Aorta (tissue), 5 donors: ENCODE results near the gene CCDC81. TPM values are rescaled to one million over a fixed set of nuclear protein-coding genes. Genes with fewer than 3 reads are reported as not detected.

Source experiments
- ATAC-seq: fragments of 200-7000 bp; cut with Tn5 transposase; one replicate; pipeline ENCODE4 v1.9.1; 2022; ENCODE audit warnings: moderate library complexity; ENCODE audit not compliant: low FRiP score
- DNase-seq, 2 donors: peaks; one replicate each; pipeline ENCODE4 v3.0.0-alpha.2; 2020
- H3K27ac ChIP-seq, 2 donors: one replicate each; pipeline ENCODE4 v1.5.1; 2013; ENCODE audit warnings: low read length in 2 of 2, mild to moderate bottlenecking in 2 of 2, moderate library complexity in 2 of 2, control low read depth in 1 of 2, inconsistent platforms in 1 of 2, low read depth in 1 of 2
- H3K27me3 ChIP-seq, 2 donors: one replicate each; pipeline ENCODE4 v1.6.1; 2013; ENCODE audit warnings: control low read depth in 1 of 2, low read length in 1 of 2, mild to moderate bottlenecking in 1 of 2, moderate library complexity in 1 of 2; ENCODE audit not compliant: insufficient read depth in 2 of 2, control insufficient read depth in 1 of 2
- H3K36me3 ChIP-seq, 2 donors: one replicate each; pipeline ENCODE4 v1.6.1; 2013; ENCODE audit warnings: control low read depth in 1 of 2, low read length in 1 of 2, mild to moderate bottlenecking in 1 of 2; ENCODE audit not compliant: insufficient read depth in 2 of 2, control insufficient read depth in 1 of 2
- H3K4me1 ChIP-seq, 2 donors: one replicate each; pipeline ENCODE4 v1.6.1; 2013; ENCODE audit warnings: low read length in 2 of 2, control low read depth in 1 of 2, mild to moderate bottlenecking in 1 of 2, moderate library complexity in 1 of 2; ENCODE audit not compliant: insufficient read depth in 2 of 2, control insufficient read depth in 1 of 2
- H3K4me3 ChIP-seq, 2 donors: one replicate each; pipeline ENCODE4 v1.5.1; 2013; ENCODE audit warnings: low read length in 2 of 2, control low read depth in 1 of 2, mild to moderate bottlenecking in 1 of 2
- H3K9me3 ChIP-seq: one replicate; pipeline ENCODE4 v1.6.1; 2013; ENCODE audit warnings: mild to moderate bottlenecking, low read length; ENCODE audit not compliant: control insufficient read depth
- WGBS, 2 donors: extraction: QIAGEN DNeasy Blood & Tissue Kit; methylation state at CpG; one replicate each; pipeline ENCODE4 v1.1.7; 2013; 5-methylcytosine and 5-hydroxymethylcytosine counted together
- intact Hi-C, 2 donors: fragments of 100-400 bp; cut with DNase I; formaldehyde crosslinking; loops; one replicate each; pipeline versions ENCODE4 v1.14.2 to v1.15.0; 2022
- polyA plus RNA-seq, 2 donors: library from polyadenylated mRNA; stranded (reverse); fragments of 200-250 nt; gene quantifications; one replicate each; pipeline ENCODE4 v1.2.3, GENCODE V29; 2013
- total RNA-seq, 2 donors: library from RNA; stranded (reverse); fragmentation: NEBNext Ultra II Directional; extraction: Animal tissue kit (Norgen Biotek cat#: 25700); gene quantifications; one replicate each; pipeline ENCODE4 v1.2.1, GENCODE V29; 2021
- donor health status: healthy with polysubstance abuse.
- donor health status: Bipolar disorder and iron deficiency.
- donor health status: DM: no; HTN: no; CAD: no.
- donor health status: DM: no; HTN: no; CAD: no.
- donor health status: DM: yes; HTN: yes; CAD: no.

The CCDC81 gene
- total and polyA plus RNA-seq, 4 donors: 0.63 to 7.0 (median 2.3) TPM

DNA sequence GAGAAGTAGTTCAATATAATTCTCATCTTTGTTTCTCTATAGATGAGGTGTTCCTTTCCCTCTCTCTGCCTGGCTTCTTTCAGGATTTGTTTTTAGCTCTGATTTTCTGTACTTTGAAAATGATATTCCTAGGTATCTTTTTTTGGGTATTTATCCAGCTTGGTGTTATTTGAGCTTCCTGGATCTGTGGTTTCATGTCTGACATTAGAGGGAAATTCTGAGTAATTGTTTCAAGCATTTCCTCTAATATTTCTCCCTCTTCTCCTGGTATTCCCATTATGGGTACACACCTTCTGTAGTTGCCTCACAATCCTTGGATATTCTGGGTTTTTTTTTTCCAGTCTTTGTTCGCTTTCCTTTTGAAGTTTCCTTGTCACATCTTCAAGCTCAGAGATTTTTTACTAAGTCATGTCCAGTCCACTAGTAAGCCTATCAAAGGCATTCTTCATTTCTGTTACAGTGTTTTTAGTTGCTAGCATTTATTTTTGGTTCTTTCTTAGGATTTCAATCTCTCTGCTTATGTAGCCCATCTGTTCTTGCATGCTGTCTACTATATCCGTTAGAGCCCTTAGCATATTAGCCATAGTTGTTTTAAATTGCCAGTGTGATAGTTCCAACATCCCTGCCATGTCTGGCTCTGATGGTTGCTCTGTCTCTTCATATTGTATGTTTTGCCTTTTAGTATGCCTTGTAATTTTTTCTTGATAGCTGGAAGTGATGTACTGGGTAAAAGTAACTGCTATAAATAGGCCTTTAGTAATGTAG lies 5.8 kb downstream of the CCDC81 start:
- H3K9me3 ChIP-seq: no peaks in the 10 kb centered on the region
- H3K27ac ChIP-seq: no peak overlapping the region
- no peak overlapping the region for H3K4me3 ChIP-seq
- WGBS, 2 donors: 97 to 98% methylated on average over 2 of the region's 2 CpGs
- H3K4me1 ChIP-seq: no peaks in the 10 kb centered on the region
- DNase-seq (no peak), ATAC-seq (no peak)
- intact Hi-C loops: no loop called here
- H3K27me3 ChIP-seq: no peaks in the 10 kb centered on the region
- no peaks in the 10 kb centered on the region for H3K36me3 ChIP-seq

DNA sequence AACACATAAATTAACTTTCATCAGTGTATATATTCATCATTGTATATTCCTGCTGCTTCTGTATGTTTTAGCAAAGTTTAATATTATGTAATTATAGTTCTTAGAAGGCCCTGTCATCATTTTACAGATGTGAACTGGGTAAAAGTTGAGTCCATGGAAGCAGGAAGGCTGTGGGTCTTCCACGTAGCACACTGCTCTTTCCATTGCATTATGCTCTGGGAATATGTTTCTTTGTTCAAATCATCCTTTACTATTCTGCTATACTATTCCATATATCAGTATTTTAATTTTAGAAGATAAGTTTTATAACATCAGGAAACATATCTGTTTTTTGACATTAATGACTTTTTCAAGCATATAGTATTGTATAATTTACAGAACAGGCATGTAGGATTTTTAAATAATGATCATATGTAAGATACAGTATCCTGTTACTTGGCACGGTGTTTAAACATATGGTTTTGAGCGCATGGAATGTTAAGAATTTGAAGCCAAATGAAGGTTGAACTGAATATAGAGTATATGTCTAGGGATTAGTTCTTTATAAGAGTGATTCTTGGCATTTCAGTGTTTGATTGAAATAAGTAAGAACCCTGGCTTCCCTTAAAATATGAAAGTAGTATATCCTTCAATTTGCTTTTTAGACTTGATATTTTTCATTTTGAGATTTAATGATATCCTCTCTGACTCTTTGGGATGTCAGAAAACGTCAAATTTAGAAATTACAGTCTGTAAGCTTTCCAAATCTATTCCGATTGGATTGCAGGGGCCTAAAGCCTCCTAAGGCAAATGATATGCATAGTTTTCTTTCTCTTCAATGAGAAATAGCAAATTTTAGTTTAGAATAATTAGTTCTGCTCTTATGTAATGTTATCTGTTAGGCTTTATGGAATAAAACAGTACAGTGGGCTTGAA lies 8.6 kb downstream of the CCDC81 start:
- no peak overlapping the region for H3K27ac ChIP-seq
- no peaks in the 10 kb centered on the region for H3K36me3 ChIP-seq
- intact Hi-C loops: no loop called here

DNA sequence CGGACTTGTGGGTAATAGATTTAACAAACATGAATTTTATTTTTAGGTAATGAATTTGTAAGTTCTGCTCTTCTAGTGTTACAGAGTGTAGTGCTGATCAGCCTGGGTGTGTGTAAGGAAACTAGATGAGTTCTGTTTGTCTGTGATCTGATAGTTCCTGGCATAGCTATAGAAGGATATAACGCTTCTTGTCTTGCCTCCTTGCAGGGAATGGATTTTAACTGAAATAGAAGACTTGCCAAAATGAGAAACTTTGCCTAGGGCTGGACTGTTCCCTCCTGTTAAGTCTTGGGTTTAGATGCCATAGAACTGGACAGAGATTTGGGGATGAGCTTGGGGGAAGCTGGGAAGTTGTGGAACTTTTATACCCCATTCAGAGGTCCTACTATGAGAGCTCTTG lies 11.6 kb downstream of the CCDC81 start:
- Histone ChIP-seq H3K4me1 (no peaks in the 10 kb centered on the region), H3K36me3 (no peaks in the 10 kb centered on the region), H3K27ac (no peak overlapping the region), H3K9me3 (no peaks in the 10 kb centered on the region), H3K4me3 (no peak overlapping the region), H3K27me3 (no peaks in the 10 kb centered on the region)
- WGBS, 2 donors: 95 to 97% methylated on average over 2 of the region's 2 CpGs
- intact Hi-C loops: no loop called here
- ATAC-seq: no peak
- no peak for DNase-seq

More for the DNA sequence above, 8.6 kb downstream of the CCDC81 start:
- no peaks in the 10 kb centered on the region for H3K4me1 ChIP-seq
- H3K9me3 ChIP-seq: no peaks in the 10 kb centered on the region
- no peak for ATAC-seq
- no peak overlapping the region for H3K4me3 ChIP-seq
- DNase-seq: no peak
- no peaks in the 10 kb centered on the region for H3K27me3 ChIP-seq
- WGBS, 2 donors: 64 to 71% methylated on average over 5 of the region's 5 CpGs

DNA sequence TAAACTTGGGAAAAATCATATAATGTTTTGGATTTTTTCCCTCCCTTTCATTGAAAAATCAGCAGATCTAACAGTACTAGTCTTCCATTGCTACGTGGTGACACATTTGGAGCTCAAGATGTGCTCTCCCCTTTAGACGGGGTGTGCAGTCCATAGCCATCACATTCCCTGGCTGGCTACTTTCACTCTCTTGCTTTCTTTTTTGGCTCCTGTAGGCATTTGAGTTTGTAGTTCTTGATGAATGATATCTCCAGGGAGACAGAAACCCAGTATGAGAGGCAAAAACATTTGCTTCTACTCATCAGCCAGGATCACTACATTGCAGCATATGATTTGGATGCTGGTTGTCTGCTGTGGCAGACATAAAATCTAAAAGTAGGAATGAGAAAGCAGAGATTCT lies 12.1 kb downstream of the CCDC81 start:
- no peaks in the 10 kb centered on the region for H3K36me3 ChIP-seq
- WGBS, 2 donors: 76% methylated on average over 2 of the region's 2 CpGs
- no peak for DNase-seq
- no peaks in the 10 kb centered on the region for H3K4me1 ChIP-seq
- no peaks in the 10 kb centered on the region for H3K27me3 ChIP-seq
- H3K9me3 ChIP-seq: no peaks in the 10 kb centered on the region
- H3K4me3 ChIP-seq: no peak overlapping the region
- no peak overlapping the region for H3K27ac ChIP-seq
- no peak for ATAC-seq
- intact Hi-C loops: no loop called here

DNA sequence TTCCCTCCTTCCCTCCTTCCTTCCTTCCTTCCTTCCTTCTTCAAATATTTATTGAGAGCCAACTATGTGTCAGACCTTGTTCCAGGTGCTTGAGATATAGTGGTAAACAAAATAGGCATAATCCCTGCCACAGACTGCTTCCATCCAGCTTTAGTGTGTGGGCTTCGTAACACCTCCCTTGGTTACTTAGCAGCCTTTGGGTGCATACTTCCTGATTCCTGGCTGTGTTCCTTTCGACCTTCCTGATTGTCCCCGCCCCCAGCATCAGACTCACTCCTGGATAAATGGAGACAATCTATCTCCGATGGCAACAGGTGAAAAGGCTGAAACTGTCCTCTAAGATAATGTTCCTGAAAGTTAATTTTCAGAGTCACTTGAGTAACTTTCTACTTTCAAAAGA lies 13.5 kb downstream of the CCDC81 start:
- Histone ChIP-seq H3K9me3 (no peaks in the 10 kb centered on the region), H3K4me3 (no peak overlapping the region), H3K4me1 (no peaks in the 10 kb centered on the region), H3K27ac (no peak overlapping the region), H3K27me3 (no peaks in the 10 kb centered on the region), H3K36me3 (no peaks in the 10 kb centered on the region)
- 84 to 85% methylated on average over 4 of the region's 4 CpGs for WGBS, 2 donors
- DNase-seq (no peak), ATAC-seq (no peak)
- intact Hi-C loops: no loop called here

DNA sequence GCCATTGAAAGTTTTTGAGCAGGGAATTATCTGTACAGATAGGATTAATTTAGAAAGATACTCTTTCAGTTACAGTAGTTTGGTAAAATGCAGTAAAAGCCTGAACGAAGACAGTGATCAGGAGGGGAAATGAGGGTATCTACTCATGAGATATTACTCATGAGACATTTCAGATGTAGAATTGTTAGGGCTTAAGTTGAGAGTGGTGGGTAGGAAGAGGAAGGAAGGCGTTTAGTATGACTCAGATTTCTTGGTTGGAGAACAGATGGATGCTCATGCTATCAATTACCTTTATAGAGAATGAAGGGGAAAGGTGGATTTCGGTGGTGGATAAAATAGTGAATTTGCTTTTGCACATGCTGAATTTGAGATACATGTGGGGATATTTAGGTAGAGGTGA lies 15.8 kb downstream of the CCDC81 start:
- DNase-seq (no peak), ATAC-seq (no peak)
- H3K27me3 ChIP-seq: no peaks in the 10 kb centered on the region
- H3K9me3 ChIP-seq: no peaks in the 10 kb centered on the region
- H3K36me3 ChIP-seq: no peaks in the 10 kb centered on the region
- WGBS, 2 donors: 95% methylated on average over 3 of the region's 3 CpGs
- H3K4me3 ChIP-seq: no peak overlapping the region
- intact Hi-C loops: no loop called here
- no peaks in the 10 kb centered on the region for H3K4me1 ChIP-seq
- H3K27ac ChIP-seq: no peak overlapping the region

DNA sequence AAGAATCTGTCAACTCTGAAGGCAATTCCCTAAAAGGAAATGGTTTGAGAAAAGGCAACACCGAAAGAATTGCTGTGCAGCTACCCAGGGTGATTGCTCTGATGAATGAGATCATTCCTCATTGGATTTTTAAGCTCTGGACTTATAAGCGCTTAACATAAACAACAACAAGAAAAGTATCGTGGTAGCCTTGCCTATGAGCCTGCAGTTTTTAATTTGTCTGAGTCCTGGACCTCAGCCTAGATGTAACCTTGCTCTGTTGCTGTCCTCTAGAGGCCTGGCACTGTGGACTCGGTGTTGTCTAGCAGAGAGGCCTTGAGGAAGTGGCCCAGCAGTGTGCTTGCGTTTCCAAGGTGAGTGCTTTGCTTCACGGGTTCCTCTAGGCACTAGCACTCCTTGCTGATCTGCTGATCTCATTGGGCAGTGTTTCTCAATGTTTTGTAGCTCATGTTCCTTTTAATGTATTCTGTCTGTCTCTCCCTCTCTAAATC lies 20.4 kb downstream of the CCDC81 start:
- peak overlapping the region in 1 of 2 donors; percentile 18 for H3K4me3 ChIP-seq
- H3K36me3 ChIP-seq: no peaks in the 10 kb centered on the region
- peak overlapping the region in 1 of 2 donors; percentile 57 for H3K27ac ChIP-seq
- no peaks in the 10 kb centered on the region for H3K9me3 ChIP-seq
- no peak for ATAC-seq
- intact Hi-C loops: no loop called here
- 6 to 16% methylated on average over 6 of the region's 6 CpGs for WGBS, 2 donors
- H3K4me1 ChIP-seq: no peaks in the 10 kb centered on the region
- no peaks in the 10 kb centered on the region for H3K27me3 ChIP-seq
- DNase-seq: no peak

DNA sequence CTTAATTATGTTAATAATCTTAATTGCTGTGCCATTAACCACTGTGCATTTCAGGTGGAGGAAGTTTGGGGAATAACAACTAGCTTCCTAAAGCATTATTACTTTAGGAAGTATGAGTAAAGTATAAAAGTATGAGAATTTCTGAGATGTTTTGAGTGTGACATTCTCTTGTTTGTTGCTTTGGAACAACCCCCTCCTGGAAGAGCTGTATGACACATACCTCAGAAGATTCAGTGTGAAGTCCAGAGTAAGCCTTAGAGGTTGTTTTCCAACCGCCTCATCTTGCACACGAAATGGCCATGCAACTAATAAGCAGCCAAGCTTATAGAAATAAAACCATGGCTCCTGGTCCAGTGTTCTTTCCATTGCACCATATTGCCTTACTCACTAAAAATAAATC lies 21.7 kb downstream of the CCDC81 start:
- no peaks in the 10 kb centered on the region for H3K4me1 ChIP-seq
- ATAC-seq: no peak
- H3K27ac ChIP-seq: no peak overlapping the region
- H3K36me3 ChIP-seq: no peaks in the 10 kb centered on the region
- H3K4me3 ChIP-seq: no peak overlapping the region
- 78 to 81% methylated on average over 2 of the region's 2 CpGs for WGBS, 2 donors
- DNase-seq: no peak
- H3K9me3 ChIP-seq: no peaks in the 10 kb centered on the region
- no peaks in the 10 kb centered on the region for H3K27me3 ChIP-seq
- intact Hi-C loops: no loop called here
